SK-N-SH (cell line): ENCODE data around the gene ADCY7.

ENCODE experiments used
- CTCF ChIP-seq: fragments of 200-600 bp; sonication (generic); IDR thresholded peaks from 2 replicates; pipeline ENCODE4 v1.6.1; 2017; ENCODE audit warnings: antibody characterized with exemption, mild to moderate bottlenecking, moderate library complexity
- FOXM1 ChIP-seq: IDR thresholded peaks from 2 replicates; pipeline ENCODE4 v1.4.0; 2012; ENCODE audit warnings: low read depth, mild to moderate bottlenecking
- RCOR1 ChIP-seq: fragments of 150-350 bp; IDR thresholded peaks from 2 replicates; pipeline ENCODE4 v1.6.1; 2017; ENCODE audit warnings: antibody characterized with exemption, low read length
- SIN3A ChIP-seq: IDR thresholded peaks from 2 replicates; pipeline ENCODE4 v1.6.1; 2012; ENCODE audit warnings: low read depth, mild to moderate bottlenecking, low read length, moderate library complexity, borderline replicate concordance
- TAF1 ChIP-seq: IDR thresholded peaks from 2 replicates; pipeline ENCODE4 v1.6.1; 2012; ENCODE audit warnings: low read depth, mild to moderate bottlenecking, low read length, moderate library complexity, borderline replicate concordance
- TF ChIP-seq, protein P1 (sequence below): IDR thresholded peaks from 2 replicates; pipeline ENCODE4; 2012
- TF ChIP-seq, protein P2 (sequence below): fragments of 150-350 bp; IDR thresholded peaks from 2 replicates; pipeline ENCODE4 v1.6.1; 2017; ENCODE audit warnings: antibody characterized with exemption, low read length, low read depth, borderline replicate concordance

- no peak for TF ChIP-seq CTCF
- TF ChIP-seq, protein P1, sequence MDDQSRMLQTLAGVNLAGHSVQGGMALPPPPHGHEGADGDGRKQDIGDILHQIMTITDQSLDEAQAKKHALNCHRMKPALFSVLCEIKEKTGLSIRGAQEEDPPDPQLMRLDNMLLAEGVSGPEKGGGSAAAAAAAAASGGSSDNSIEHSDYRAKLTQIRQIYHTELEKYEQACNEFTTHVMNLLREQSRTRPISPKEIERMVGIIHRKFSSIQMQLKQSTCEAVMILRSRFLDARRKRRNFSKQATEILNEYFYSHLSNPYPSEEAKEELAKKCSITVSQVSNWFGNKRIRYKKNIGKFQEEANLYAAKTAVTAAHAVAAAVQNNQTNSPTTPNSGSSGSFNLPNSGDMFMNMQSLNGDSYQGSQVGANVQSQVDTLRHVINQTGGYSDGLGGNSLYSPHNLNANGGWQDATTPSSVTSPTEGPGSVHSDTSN, result no peak
- TF ChIP-seq SIN3A, result no peak
- TF ChIP-seq, protein P2, sequence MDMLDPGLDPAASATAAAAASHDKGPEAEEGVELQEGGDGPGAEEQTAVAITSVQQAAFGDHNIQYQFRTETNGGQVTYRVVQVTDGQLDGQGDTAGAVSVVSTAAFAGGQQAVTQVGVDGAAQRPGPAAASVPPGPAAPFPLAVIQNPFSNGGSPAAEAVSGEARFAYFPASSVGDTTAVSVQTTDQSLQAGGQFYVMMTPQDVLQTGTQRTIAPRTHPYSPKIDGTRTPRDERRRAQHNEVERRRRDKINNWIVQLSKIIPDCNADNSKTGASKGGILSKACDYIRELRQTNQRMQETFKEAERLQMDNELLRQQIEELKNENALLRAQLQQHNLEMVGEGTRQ, result no peak
- TF ChIP-seq TAF1, result no peak
- TF ChIP-seq FOXM1, result no peak
- TF ChIP-seq RCOR1, result no peak
These were observed 43.4 kb downstream of the ADCY7 start for GRCh38 chr16:50309527-50310307.
